PFSK-1 (cell line): ENCODE data around the gene MAN1A2.

Experiments
- FOXP2 ChIP-seq: optimal IDR thresholded peaks from 2 replicates; pipeline ENCODE3; 2011; ENCODE audit warnings: borderline replicate concordance, control low read depth, inconsistent platforms; ENCODE audit not compliant: insufficient read depth; ENCODE audit errors: extremely low read length, extremely low read depth
- POLR2AphosphoS5 ChIP-seq: IDR thresholded peaks from 2 replicates; pipeline ENCODE4 v1.6.1; 2012; ENCODE audit warnings: low read depth, mild to moderate bottlenecking, control low read depth, low read length, moderate library complexity
- SIN3A ChIP-seq: IDR thresholded peaks from 2 replicates; pipeline ENCODE4 v1.6.1; 2012; ENCODE audit warnings: mild to moderate bottlenecking, low read length, moderate library complexity, borderline replicate concordance; ENCODE audit not compliant: insufficient read depth
- TAF1 ChIP-seq: IDR thresholded peaks from 2 replicates; pipeline ENCODE4 v1.6.1; 2012; ENCODE audit warnings: low read length, control low read depth, borderline replicate concordance; ENCODE audit not compliant: insufficient read depth
- TF ChIP-seq, protein P1 (sequence below), 2 experiments: IDR thresholded peaks; 2 replicates each; pipeline versions ENCODE4 v1.6.1 to v1.8.0; 2011 to 2012; ENCODE audit warnings: low read depth in 2 of 2, low read length in 2 of 2, control low read depth in 1 of 2, inconsistent platforms in 1 of 2, mild to moderate bottlenecking in 1 of 2, moderate library complexity in 1 of 2; ENCODE audit not compliant: insufficient read depth in 1 of 2

MAN1A2 gene

GRCh38 chr1:117387060-117387633 lies 19.9 kb downstream of the MAN1A2 start:
- TF ChIP-seq TAF1 (no peak), FOXP2 (no peak), SIN3A (no peak), POLR2AphosphoS5 (no peak)
- TF ChIP-seq, protein P1, sequence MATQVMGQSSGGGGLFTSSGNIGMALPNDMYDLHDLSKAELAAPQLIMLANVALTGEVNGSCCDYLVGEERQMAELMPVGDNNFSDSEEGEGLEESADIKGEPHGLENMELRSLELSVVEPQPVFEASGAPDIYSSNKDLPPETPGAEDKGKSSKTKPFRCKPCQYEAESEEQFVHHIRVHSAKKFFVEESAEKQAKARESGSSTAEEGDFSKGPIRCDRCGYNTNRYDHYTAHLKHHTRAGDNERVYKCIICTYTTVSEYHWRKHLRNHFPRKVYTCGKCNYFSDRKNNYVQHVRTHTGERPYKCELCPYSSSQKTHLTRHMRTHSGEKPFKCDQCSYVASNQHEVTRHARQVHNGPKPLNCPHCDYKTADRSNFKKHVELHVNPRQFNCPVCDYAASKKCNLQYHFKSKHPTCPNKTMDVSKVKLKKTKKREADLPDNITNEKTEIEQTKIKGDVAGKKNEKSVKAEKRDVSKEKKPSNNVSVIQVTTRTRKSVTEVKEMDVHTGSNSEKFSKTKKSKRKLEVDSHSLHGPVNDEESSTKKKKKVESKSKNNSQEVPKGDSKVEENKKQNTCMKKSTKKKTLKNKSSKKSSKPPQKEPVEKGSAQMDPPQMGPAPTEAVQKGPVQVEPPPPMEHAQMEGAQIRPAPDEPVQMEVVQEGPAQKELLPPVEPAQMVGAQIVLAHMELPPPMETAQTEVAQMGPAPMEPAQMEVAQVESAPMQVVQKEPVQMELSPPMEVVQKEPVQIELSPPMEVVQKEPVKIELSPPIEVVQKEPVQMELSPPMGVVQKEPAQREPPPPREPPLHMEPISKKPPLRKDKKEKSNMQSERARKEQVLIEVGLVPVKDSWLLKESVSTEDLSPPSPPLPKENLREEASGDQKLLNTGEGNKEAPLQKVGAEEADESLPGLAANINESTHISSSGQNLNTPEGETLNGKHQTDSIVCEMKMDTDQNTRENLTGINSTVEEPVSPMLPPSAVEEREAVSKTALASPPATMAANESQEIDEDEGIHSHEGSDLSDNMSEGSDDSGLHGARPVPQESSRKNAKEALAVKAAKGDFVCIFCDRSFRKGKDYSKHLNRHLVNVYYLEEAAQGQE (IDR thresholded peaks at IDR 0.05; ENCODE audit: insufficient read depth in 1 of 2, low read depth in 2 of 2, low read length in 2 of 2), result no peak

DNA sequence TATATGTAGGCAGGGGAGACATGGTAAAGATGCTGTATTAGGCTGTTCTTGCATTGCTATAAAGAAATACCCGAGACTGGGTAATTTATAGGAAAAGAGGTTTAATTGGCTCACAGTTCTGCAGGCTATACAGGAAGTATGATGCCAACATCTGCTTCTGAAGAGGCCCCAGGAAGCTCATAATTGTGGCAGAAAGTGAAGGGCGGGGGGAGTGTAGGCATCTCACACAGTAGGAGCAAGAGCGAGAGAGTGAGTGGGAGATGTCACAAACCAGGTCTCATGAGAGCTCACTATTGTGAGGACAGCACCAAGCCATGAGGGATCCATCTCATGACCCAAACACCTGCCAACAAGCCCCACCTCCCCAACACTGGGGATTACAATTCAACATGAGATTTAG lies 21.1 kb downstream of the MAN1A2 start:
- TF ChIP-seq, protein P1 (IDR thresholded peaks at IDR 0.05; ENCODE audit: insufficient read depth in 1 of 2, low read depth in 2 of 2, low read length in 2 of 2), result no peak
- TF ChIP-seq SIN3A (no peak), TAF1 (no peak), FOXP2 (no peak), POLR2AphosphoS5 (no peak)

GRCh38 chr1:117389284-117389683 lies 22.0 kb downstream of the MAN1A2 start:
- no peak for TF ChIP-seq SIN3A
- no peak for TF ChIP-seq FOXP2
- TF ChIP-seq, protein P1 (IDR thresholded peaks at IDR 0.05; ENCODE audit: insufficient read depth in 1 of 2, low read depth in 2 of 2, low read length in 2 of 2), result no peak
- TF ChIP-seq POLR2AphosphoS5, result no peak
- no peak for TF ChIP-seq TAF1

- TF ChIP-seq FOXP2 (no peak), POLR2AphosphoS5 (no peak), SIN3A (no peak), TAF1 (no peak)
- TF ChIP-seq, protein P1 (IDR thresholded peaks at IDR 0.05; ENCODE audit: insufficient read depth in 1 of 2, low read depth in 2 of 2, low read length in 2 of 2), result no peak
Observed at GRCh38 chr1:117389779-117390178, 22.5 kb downstream of the MAN1A2 start.

DNA sequence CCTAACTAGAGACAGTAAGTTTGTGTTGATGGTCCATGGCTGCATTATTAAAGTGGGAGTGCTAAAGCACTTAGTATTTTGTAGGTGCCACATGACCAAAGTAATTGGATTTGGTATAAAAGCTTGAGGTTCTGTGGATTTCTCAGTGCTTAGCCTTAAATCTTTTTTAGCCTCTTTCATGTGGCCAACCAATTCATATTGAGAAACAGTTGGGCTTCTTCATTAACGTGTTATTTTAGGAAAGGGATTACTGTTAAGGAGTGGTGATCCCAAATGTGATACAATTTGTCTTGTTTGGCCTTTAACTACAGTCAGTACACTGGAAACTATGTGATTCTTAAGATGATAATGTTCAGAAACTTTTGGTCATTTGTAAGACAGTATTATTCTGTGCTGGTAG lies 25.5 kb downstream of the MAN1A2 start:
- TF ChIP-seq SIN3A, result no peak
- TF ChIP-seq, protein P1 (IDR thresholded peaks at IDR 0.05; ENCODE audit: insufficient read depth in 1 of 2, low read depth in 2 of 2, low read length in 2 of 2), result no peak
- TF ChIP-seq POLR2AphosphoS5, result no peak
- TF ChIP-seq TAF1, result no peak
- no peak for TF ChIP-seq FOXP2
